Smooth muscle cell of the brain vasculature (primary cell): Measurements from ENCODE around the gene FRMD4A.

Source experiments
- DNase-seq: peaks from one replicate; pipeline ENCODE4 v3.0.0-alpha.2; 2012; ENCODE audit warnings: low read depth, low spot score

The FRMD4A gene

GRCh38 chr10:13705526-13706174, 625.1 kb downstream of the FRMD4A start:
- no peak for DNase-seq

- DNase-seq: no peak
Observed at GRCh38 chr10:13704964-13705363, 625.8 kb downstream of the FRMD4A start.

GRCh38 chr10:13703997-13704536, 626.7 kb downstream of the FRMD4A start:
- DNase-seq: no peak

GRCh38 chr10:13703101-13703818, 627.5 kb downstream of the FRMD4A start:
- DNase-seq: no peak

GRCh38 chr10:13701157-13701919, 629.4 kb downstream of the FRMD4A start:
- DNase-seq: no peak

GRCh38 chr10:13700473-13701144, 630.1 kb downstream of the FRMD4A start:
- no peak for DNase-seq

GRCh38 chr10:13699216-13699615, 631.5 kb downstream of the FRMD4A start:
- DNase-seq: no peak

GRCh38 chr10:13698217-13698616, 632.5 kb downstream of the FRMD4A start:
- no peak for DNase-seq

GRCh38 chr10:13696071-13696470, 634.7 kb downstream of the FRMD4A start:
- DNase-seq: no peak

- DNase-seq: no peak
Observed at GRCh38 chr10:13695588-13695987, 635.1 kb downstream of the FRMD4A start.

GRCh38 chr10:13693783-13694700, 636.7 kb downstream of the FRMD4A start:
- no peak for DNase-seq

GRCh38 chr10:13690281-13690825, 640.4 kb downstream of the FRMD4A start:
- DNase-seq: peak; percentile 77

GRCh38 chr10:13686331-13686752, 644.4 kb downstream of the FRMD4A start:
- DNase-seq: no peak

- DNase-seq: no peak
Observed at GRCh38 chr10:13685885-13686284, 644.8 kb downstream of the FRMD4A start.

GRCh38 chr10:13684806-13685482, 645.8 kb downstream of the FRMD4A start:
- DNase-seq: no peak

GRCh38 chr10:13684252-13684791, 646.4 kb downstream of the FRMD4A start:
- DNase-seq: no peak

- no peak for DNase-seq
Observed at GRCh38 chr10:13683017-13683416, 647.7 kb downstream of the FRMD4A start.

GRCh38 chr10:13681960-13682359, 648.8 kb downstream of the FRMD4A start:
- no peak for DNase-seq

GRCh38 chr10:13681528-13681927, 649.2 kb downstream of the FRMD4A start:
- DNase-seq: no peak
